ENCODE data around the gene PTPRG. TPM values are rescaled to one million over a fixed set of nuclear protein-coding genes. Genes with fewer than 3 reads are reported as not detected.

Gene PTPRG
- total RNA-seq, 1 experiment from 2014 or later: 69.3 TPM

GRCh38 chr3:61568127-61568526 lies 6.8 kb downstream of the PTPRG start:
- peaks cover 71 to 73% of the 10 kb centered on the region in 2 experiments for H3K4me1 Mint-ChIP-seq
- no peak overlapping the region for H3K9ac ChIP-seq (ENCODE audit: extremely low read depth, insufficient read length, low read length)

More at GRCh38 chr3:61568127-61568526, 6.8 kb downstream of the PTPRG start:
- H2BK5ac ChIP-seq (ENCODE audit: insufficient read length, low read length): no peak overlapping the region
- no peaks in the 10 kb centered on the region for H3K27me3 ChIP-seq (ENCODE audit: insufficient read depth, low read length)
- no peak overlapping the region for H4K5ac ChIP-seq (ENCODE audit: insufficient read length, low read depth, low read length)
- no peak overlapping the region for H3K56ac ChIP-seq (ENCODE audit: insufficient read length, low read depth, low read length)
- no peak overlapping the region for H3K4me2 ChIP-seq (ENCODE audit: insufficient read depth, insufficient read length, low read length)
- no peaks in the 10 kb centered on the region for H3K27me3 Mint-ChIP-seq (ENCODE audit: low read depth)
- H2BK20ac ChIP-seq (ENCODE audit: low read depth, low read length, poor library complexity, severe bottlenecking): no peak overlapping the region
- no peak overlapping the region for H3K4ac ChIP-seq (ENCODE audit: low read depth, low read length)
- H3K18ac ChIP-seq (ENCODE audit: insufficient read length, low read depth, low read length): no peak overlapping the region
- no peak for DNase-seq
- no peak overlapping the region for H3T11ph ChIP-seq (ENCODE audit: low read length)
- H3K9me3 Mint-ChIP-seq: no peaks in the 10 kb centered on the region
- no peak overlapping the region for H2AFZ ChIP-seq (ENCODE audit: low read length)
- no peak overlapping the region for H2BK120ac ChIP-seq (ENCODE audit: low read depth, low read length, poor library complexity, severe bottlenecking)
- H3K4me3 Mint-ChIP-seq: no peak overlapping the region
- TF ChIP-seq CTCF (conservative IDR thresholded peaks at IDR 0.05): no peak
- no peak overlapping the region for H3K14ac ChIP-seq (ENCODE audit: insufficient read depth, low read length)
- no peak overlapping the region for H4K91ac ChIP-seq (ENCODE audit: insufficient read length, low read depth, low read length)
- peaks cover 13% of the 10 kb centered on the region for H3K23me2 ChIP-seq (ENCODE audit: insufficient read length, low read depth, low read length, poor library complexity, severe bottlenecking)
- H2BK15ac ChIP-seq (ENCODE audit: low read depth, low read length): no peak overlapping the region
- H3K9me3 ChIP-seq (ENCODE audit: control insufficient read depth, low read depth, low read length): no peaks in the 10 kb centered on the region
- peaks cover 91% of the 10 kb centered on the region for H3K79me2 ChIP-seq (ENCODE audit: insufficient read depth, low read length)
- peak overlapping the region in 1 of 3 experiments; percentile 32; a peak in 2 of 7 replicates for H3K27ac Mint-ChIP-seq
- H4K8ac ChIP-seq (replicated peaks; ENCODE audit: insufficient read length, low read depth, low read length): no peak overlapping the region
- H3K27ac ChIP-seq (ENCODE audit: insufficient read length, low read depth, low read length): no peak overlapping the region
- no peaks in the 10 kb centered on the region for H4K20me1 ChIP-seq (ENCODE audit: control insufficient read depth, insufficient read depth, insufficient read length)
- peaks cover 16% of the 10 kb centered on the region; the same call in 1 of the 2 replicates for H3K4me1 ChIP-seq (ENCODE audit: insufficient read depth, low read length)
- no peak overlapping the region for H2AK5ac ChIP-seq (ENCODE audit: insufficient read length, low read length)
- no peak overlapping the region for H2BK12ac ChIP-seq (ENCODE audit: insufficient read length, low read depth, low read length)
- no peak overlapping the region for H3K23ac ChIP-seq (ENCODE audit: insufficient read length, low read depth, low read length)
- H3K79me1 ChIP-seq (ENCODE audit: insufficient read depth, low read depth, low read length, poor library complexity, severe bottlenecking): peaks cover 10% of the 10 kb centered on the region
- no CpG with 5 or more reads among the region's 1 CpG for WGBS (ENCODE audit: extremely low coverage, insufficient read length, low lambda C conversion rate)
- peaks cover 8 to 35% (median 11%) of the 10 kb centered on the region in 3 experiments; a peak in 5 of 7 replicates for H3K36me3 Mint-ChIP-seq (ENCODE audit: insufficient read depth in 1 of 3, low read depth in 3 of 3)
